WERI-Rb-1 (cell line): ENCODE measurements around the gene ZNF230.
A peak's percentile ranks its signal among the peaks of the same experiment; 100 is the strongest.

Source experiments
- DNase-seq: peaks from one replicate; pipeline ENCODE4 v3.0.0-alpha.2; 2020
- H3K27ac ChIP-seq: fragments of 250-450 bp; sonication (Bioruptor Pico); 2 replicates; pipeline ENCODE4 v1.5.1; 2020; ENCODE audit warnings: mild to moderate bottlenecking, moderate library complexity
- H3K27me3 ChIP-seq: fragments of 250-450 bp; sonication (Bioruptor Pico); 2 replicates; pipeline ENCODE4 v1.5.1; 2021; ENCODE audit warnings: mild to moderate bottlenecking, low read depth, moderate library complexity; ENCODE audit not compliant: insufficient read depth, severe bottlenecking
- H3K36me3 ChIP-seq: fragments of 250-450 bp; sonication (Bioruptor Pico); 2 replicates; pipeline ENCODE4 v1.5.1; 2020; ENCODE audit warnings: mild to moderate bottlenecking, moderate library complexity
- H3K4me3 ChIP-seq: 2 replicates; pipeline ENCODE4 v1.5.1; 2011; ENCODE audit warnings: low read depth, mild to moderate bottlenecking, control low read depth, low read length
- H3K9me3 ChIP-seq: fragments of 250-450 bp; sonication (Bioruptor Pico); 2 replicates; pipeline ENCODE4 v1.5.1; 2021; ENCODE audit warnings: mild to moderate bottlenecking, moderate library complexity; ENCODE audit not compliant: severe bottlenecking
- TF ChIP-seq, protein P1 (sequence below): IDR thresholded peaks from 2 replicates; pipeline ENCODE4 v1.5.1; 2011; ENCODE audit warnings: low read depth, mild to moderate bottlenecking, control low read depth, inconsistent platforms, low read length

Gene ZNF230

DNA sequence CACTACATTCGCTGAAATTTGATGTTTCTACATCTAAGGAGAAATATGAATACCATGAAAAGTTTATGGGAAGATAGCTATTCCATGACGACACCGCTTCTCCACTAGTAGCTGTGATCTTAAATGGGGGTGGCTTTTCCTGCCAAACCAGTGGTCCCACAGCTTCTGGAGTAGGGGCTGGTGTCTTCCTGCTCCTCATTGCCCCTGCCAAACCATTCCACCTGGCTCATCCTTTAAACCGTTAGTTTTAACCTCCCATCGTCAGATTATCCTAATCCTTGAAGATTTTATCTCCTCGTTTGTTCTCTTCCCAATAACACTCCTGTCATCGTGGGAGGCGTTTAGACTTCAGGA, 568 bp upstream of the ZNF230 start:
- TF ChIP-seq, protein P1, sequence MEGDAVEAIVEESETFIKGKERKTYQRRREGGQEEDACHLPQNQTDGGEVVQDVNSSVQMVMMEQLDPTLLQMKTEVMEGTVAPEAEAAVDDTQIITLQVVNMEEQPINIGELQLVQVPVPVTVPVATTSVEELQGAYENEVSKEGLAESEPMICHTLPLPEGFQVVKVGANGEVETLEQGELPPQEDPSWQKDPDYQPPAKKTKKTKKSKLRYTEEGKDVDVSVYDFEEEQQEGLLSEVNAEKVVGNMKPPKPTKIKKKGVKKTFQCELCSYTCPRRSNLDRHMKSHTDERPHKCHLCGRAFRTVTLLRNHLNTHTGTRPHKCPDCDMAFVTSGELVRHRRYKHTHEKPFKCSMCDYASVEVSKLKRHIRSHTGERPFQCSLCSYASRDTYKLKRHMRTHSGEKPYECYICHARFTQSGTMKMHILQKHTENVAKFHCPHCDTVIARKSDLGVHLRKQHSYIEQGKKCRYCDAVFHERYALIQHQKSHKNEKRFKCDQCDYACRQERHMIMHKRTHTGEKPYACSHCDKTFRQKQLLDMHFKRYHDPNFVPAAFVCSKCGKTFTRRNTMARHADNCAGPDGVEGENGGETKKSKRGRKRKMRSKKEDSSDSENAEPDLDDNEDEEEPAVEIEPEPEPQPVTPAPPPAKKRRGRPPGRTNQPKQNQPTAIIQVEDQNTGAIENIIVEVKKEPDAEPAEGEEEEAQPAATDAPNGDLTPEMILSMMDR = no peak
- Histone ChIP-seq H3K36me3 (peaks cover 7% of the 10 kb centered on the region), H3K27me3 (no peaks in the 10 kb centered on the region), H3K4me3 (peak overlapping the region; percentile 98), H3K27ac (peak overlapping the region; percentile 80), H3K9me3 (no peaks in the 10 kb centered on the region)
- DNase-seq = no peak

DNA sequence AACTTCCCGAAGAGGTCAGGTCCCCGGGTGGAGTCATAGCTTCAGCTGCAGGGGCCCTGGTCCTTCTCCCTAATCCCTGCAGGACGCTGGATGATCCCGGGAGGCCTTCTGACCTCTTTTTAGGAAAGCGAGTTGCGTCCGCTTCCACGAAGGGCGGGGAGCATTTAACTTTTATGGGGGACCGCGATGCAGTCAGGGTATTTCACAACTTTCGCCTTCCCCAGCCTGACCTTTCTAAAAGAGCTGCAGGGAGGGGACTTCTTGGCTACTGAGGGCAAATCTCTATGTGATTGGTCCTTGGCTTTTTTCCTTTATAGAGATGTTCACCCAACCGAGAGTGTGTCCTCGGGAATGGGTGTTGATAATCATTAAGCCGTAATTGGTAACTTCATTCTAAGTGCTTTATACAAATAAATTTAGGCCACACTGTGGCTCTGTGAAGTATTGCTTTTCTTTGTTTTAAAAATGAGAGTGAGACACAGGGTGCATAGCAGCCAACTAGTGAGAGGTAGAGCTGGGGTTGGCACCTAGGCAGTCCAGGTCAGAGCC, 778 bp downstream of the ZNF230 start:
- Histone ChIP-seq H3K27ac (no peak overlapping the region; the same call in 1 of the 2 replicates), H3K36me3 (peaks cover 19% of the 10 kb centered on the region), H3K9me3 (no peaks in the 10 kb centered on the region), H3K27me3 (no peaks in the 10 kb centered on the region), H3K4me3 (peak overlapping the region; percentile 98)
- TF ChIP-seq, protein P1 = no peak
- DNase-seq = no peak

DNA sequence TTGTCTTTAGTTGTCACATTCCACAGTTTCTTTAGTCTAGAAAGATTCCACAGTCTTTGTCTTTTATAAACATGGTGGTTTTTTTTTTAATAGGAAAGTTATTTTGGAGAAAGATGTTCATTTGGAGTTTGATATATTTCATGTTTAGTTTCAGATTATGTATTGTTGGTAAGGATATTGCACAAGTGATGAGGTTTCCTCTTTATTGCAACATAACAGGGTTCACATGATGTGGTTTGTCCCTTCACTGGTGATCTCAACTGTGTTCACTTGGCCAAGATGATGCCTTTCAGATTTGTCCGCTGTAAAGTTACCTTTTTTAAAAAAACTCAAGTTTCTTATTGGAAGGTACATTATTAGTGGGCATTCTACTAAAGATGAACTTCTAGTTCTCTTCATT, 3.2 kb downstream of the ZNF230 start:
- TF ChIP-seq, protein P1 = no peak
- DNase-seq = no peak
- no peak overlapping the region for H3K27ac ChIP-seq
- H3K36me3 ChIP-seq = peaks cover 43% of the 10 kb centered on the region
- H3K9me3 ChIP-seq = peaks cover 9% of the 10 kb centered on the region
- H3K27me3 ChIP-seq = no peaks in the 10 kb centered on the region
- H3K4me3 ChIP-seq = no peak overlapping the region

DNA sequence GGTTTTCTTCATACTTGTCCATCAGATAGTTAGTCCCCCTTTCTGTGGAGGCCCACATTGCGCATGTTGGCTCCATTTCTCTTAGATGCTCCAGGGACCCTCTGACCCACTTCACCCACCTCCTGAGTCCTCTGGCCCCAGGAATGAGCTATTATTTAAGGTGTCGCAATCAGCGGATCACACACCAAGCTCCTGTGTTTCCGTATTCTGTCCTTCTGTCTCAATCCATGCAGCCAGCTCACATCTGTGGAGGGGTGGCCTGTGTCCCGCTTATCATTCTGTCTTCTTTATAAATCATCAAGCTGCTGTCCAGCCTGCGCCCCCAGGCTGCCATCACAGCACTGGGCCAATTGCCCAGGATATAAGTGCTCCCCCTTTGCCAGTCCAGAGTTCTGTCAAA, 4.7 kb downstream of the ZNF230 start:
- H3K27me3 ChIP-seq = no peaks in the 10 kb centered on the region
- peaks cover 9% of the 10 kb centered on the region for H3K9me3 ChIP-seq
- no peak for DNase-seq
- no peak overlapping the region for H3K27ac ChIP-seq
- TF ChIP-seq, protein P1 = no peak
- H3K4me3 ChIP-seq = no peak overlapping the region
- H3K36me3 ChIP-seq = peaks cover 51% of the 10 kb centered on the region

DNA sequence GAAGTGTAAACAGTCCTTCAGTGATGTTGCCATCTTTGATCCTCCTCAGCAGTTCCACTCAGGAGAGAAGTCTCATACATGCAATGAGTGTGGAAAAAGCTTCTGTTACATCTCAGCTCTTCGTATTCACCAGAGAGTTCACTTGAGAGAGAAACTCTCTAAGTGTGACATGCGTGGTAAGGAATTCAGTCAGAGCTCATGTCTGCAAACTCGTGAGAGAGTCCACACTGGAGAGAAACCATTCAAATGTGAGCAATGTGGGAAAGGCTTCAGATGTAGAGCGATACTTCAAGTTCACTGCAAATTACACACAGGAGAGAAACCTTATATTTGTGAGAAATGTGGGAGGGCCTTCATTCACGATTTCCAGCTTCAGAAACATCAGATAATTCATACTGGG, 7.7 kb downstream of the ZNF230 start:
- H3K4me3 ChIP-seq = no peak overlapping the region

More for the DNA sequence above, 7.7 kb downstream of the ZNF230 start:
- TF ChIP-seq, protein P1 = no peak
- H3K27me3 ChIP-seq = no peaks in the 10 kb centered on the region
- H3K27ac ChIP-seq = no peak overlapping the region
- no peak for DNase-seq
- H3K36me3 ChIP-seq = peaks cover 51% of the 10 kb centered on the region
- H3K9me3 ChIP-seq = peaks cover 9% of the 10 kb centered on the region
